Naive B cell (primary cell): ENCODE results near the gene TACC3. TPM values are rescaled to one million over a fixed set of nuclear protein-coding genes. Genes with fewer than 3 reads are reported as not detected.
A peak's percentile ranks its signal among the peaks of the same experiment; 100 is the strongest.

Source experiments
- ATAC-seq, 2 donors: fragments of 150-1000 bp; cut with Tn5 transposase; 2 replicates each; pipeline ENCODE4 v1.10.0; 2021; ENCODE audit warnings: low read depth in 2 of 2, mild to moderate bottlenecking in 2 of 2, moderate library complexity in 2 of 2
- DNase-seq: peaks from one replicate; pipeline ENCODE4 v3.0.0; 2022
- H3K27ac Mint-ChIP-seq, 6 donors: one replicate each; pipeline ENCODE4 v1.8.0; 2020 to 2022; ENCODE audit warnings: mild to moderate bottlenecking in 6 of 6, mixed read lengths in 6 of 6, moderate library complexity in 5 of 6, inconsistent platforms in 2 of 6
- H3K27me3 Mint-ChIP-seq, 3 donors: one replicate each; pipeline ENCODE4 v1.8.0; 2021 to 2022; ENCODE audit warnings: mixed read lengths in 3 of 3, mild to moderate bottlenecking in 1 of 3
- H3K36me3 Mint-ChIP-seq, 2 donors: one replicate each; pipeline ENCODE4 v1.8.0; 2020 to 2022; ENCODE audit warnings: mixed read lengths in 2 of 2, inconsistent platforms in 1 of 2, mild to moderate bottlenecking in 1 of 2
- H3K4me1 Mint-ChIP-seq, 3 donors: one replicate each; pipeline ENCODE4 v1.8.0; 2020 to 2022; ENCODE audit warnings: mixed read lengths in 3 of 3, inconsistent platforms in 1 of 3, mild to moderate bottlenecking in 1 of 3, moderate library complexity in 1 of 3
- H3K4me3 Mint-ChIP-seq, 8 donors: one replicate each; pipeline ENCODE4 v1.8.0; 2020 to 2022; ENCODE audit warnings: mild to moderate bottlenecking in 8 of 8, mixed read lengths in 8 of 8, moderate library complexity in 8 of 8, inconsistent platforms in 2 of 8
- H3K9me3 Mint-ChIP-seq, 7 donors: one replicate each; pipeline ENCODE4 v1.8.0; 2020 to 2022; ENCODE audit warnings: mixed read lengths in 7 of 7, mild to moderate bottlenecking in 5 of 7, inconsistent platforms in 2 of 7, moderate library complexity in 1 of 7
- polyA plus RNA-seq, 6 donors: library from polyadenylated mRNA; unstranded; fragments of 300-500 nt; fragmentation: Illumina TruSeq; gene quantifications; one replicate each; pipeline ENCODE4 v1.2.3, GENCODE V29; 2021; ENCODE audit warnings: low read depth in 6 of 6

Gene TACC3
- 10 to 100 TPM; 15.0 to 21.0 (median 17.2) TPM for polyA plus RNA-seq

GRCh38 chr4:1721003-1721665, at the start of gene TACC3, which contains the start of gene TMEM129:
Gene TACC3 (plus strand): TSS chr4:1721521. CDS start chr4:1723422, 1,901 bp downstream.
Gene TMEM129 (minus strand): TSS chr4:1721323. CDS start chr4:1720837, 486 bp downstream.
- no peaks in the 10 kb centered on the region for H3K27me3 Mint-ChIP-seq
- H3K36me3 Mint-ChIP-seq, result no peaks in the 10 kb centered on the region
- peaks cover 34 to 60% (median 41%) of the 10 kb centered on the region in 3 donors for H3K4me1 Mint-ChIP-seq
- ATAC-seq, result peak; percentile 69 to 79
- H3K27ac Mint-ChIP-seq, result peak within 1 kb of the TSS; percentile 99 to 100 (median 100)
- H3K9me3 Mint-ChIP-seq, result no peaks in the 10 kb centered on the region
- H3K4me3 Mint-ChIP-seq, result peak within 1 kb of the TSS; percentile 82 to 95 (median 90)
- peak; percentile 95 for DNase-seq

- Mint-ChIP-seq H3K9me3 (no peaks in the 10 kb centered on the region), H3K4me1 (no peaks in the 10 kb centered on the region), H3K27ac (no peak overlapping the region), H3K4me3 (no peak overlapping the region), H3K36me3 (no peaks in the 10 kb centered on the region), H3K27me3 (no peaks in the 10 kb centered on the region)
- ATAC-seq (no peak), DNase-seq (no peak)
Observed at GRCh38 chr4:1673671-1674070, 47.6 kb upstream of the TACC3 start.

DNA sequence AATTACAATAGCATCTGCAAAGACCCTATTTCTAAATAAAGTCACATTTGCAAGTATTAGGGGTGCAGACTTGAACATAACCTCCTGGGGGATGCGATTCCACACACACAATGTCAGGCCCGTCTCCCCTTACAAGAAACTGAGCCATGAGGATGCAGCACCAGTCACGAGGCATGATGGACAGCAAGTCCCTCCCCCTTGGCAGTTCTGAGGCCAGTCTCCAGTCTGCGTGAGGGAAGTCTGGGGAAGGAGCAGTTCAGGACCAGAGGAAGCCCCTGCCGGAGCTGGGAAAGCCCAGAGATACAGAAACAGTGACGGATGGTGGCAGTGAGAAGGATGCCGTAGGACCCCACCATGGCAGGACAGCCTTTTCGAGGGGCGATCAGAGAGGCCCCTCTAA, 46.6 kb upstream of the TACC3 start:
- no peaks in the 10 kb centered on the region for H3K4me1 Mint-ChIP-seq
- no peak for ATAC-seq
- no peaks in the 10 kb centered on the region for H3K9me3 Mint-ChIP-seq
- no peak overlapping the region for H3K27ac Mint-ChIP-seq
- no peaks in the 10 kb centered on the region for H3K27me3 Mint-ChIP-seq
- DNase-seq, result no peak
- no peak overlapping the region for H3K4me3 Mint-ChIP-seq
- no peaks in the 10 kb centered on the region for H3K36me3 Mint-ChIP-seq

DNA sequence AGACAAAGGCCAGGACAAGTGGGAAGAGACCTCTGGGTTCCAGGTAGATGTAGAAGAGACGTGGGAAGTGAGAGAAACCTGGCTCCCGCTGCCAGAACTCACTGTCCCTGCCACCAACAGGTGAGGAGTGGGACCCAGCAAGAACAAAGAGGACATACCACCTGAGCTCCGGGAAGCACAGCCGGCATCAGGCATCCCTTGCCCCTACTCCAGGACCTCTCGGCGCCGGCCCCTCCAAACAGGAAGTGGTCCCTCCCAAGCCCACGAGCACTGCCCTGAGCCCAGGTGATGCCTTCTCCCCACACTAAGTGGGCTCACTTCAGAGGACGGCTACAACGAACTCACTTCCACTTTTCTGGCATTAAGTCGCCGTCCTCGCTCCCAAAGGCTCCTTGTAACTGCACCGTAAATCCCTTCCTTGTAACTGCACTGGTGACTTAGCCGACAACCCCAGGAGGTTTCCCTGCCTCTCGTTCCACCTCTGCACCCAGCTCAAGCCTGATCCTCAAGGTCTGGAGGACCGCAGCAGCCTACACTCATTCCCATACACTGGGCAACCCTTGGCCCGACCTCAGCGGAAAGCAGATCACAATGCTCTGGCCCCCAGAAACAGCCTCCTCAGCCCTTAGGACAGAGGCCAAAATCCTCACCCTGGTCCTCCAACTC, 46.1 kb upstream of the TACC3 start:
- Mint-ChIP-seq H3K4me3 (no peak overlapping the region), H3K9me3 (no peaks in the 10 kb centered on the region), H3K27me3 (no peaks in the 10 kb centered on the region), H3K36me3 (no peaks in the 10 kb centered on the region), H3K4me1 (no peaks in the 10 kb centered on the region), H3K27ac (peak overlapping the region in 1 of 6 donors; percentile 25)
- DNase-seq, result no peak
- no peak for ATAC-seq

DNA sequence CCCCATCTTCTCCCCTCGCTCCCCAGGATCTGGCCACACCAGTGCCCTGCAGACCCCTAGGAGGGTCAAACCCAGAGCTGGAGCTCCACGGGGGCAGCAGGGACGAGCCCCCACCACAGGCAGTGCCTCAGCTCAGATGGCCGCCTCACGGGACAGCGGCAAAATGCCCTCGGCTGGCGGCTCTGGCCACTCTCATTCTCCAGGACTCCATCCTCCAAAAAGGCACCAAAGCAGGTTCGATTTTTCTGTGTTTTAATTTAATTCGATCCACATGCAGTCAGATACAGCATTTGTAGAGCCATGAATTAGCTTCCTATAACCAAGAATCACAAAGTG, 45.6 kb upstream of the TACC3 start:
- no peaks in the 10 kb centered on the region for H3K9me3 Mint-ChIP-seq
- ATAC-seq (no peak), DNase-seq (no peak)
- no peak overlapping the region for H3K27ac Mint-ChIP-seq
- no peaks in the 10 kb centered on the region for H3K4me1 Mint-ChIP-seq
- no peak overlapping the region for H3K4me3 Mint-ChIP-seq
- no peaks in the 10 kb centered on the region for H3K36me3 Mint-ChIP-seq
- no peaks in the 10 kb centered on the region for H3K27me3 Mint-ChIP-seq

DNA sequence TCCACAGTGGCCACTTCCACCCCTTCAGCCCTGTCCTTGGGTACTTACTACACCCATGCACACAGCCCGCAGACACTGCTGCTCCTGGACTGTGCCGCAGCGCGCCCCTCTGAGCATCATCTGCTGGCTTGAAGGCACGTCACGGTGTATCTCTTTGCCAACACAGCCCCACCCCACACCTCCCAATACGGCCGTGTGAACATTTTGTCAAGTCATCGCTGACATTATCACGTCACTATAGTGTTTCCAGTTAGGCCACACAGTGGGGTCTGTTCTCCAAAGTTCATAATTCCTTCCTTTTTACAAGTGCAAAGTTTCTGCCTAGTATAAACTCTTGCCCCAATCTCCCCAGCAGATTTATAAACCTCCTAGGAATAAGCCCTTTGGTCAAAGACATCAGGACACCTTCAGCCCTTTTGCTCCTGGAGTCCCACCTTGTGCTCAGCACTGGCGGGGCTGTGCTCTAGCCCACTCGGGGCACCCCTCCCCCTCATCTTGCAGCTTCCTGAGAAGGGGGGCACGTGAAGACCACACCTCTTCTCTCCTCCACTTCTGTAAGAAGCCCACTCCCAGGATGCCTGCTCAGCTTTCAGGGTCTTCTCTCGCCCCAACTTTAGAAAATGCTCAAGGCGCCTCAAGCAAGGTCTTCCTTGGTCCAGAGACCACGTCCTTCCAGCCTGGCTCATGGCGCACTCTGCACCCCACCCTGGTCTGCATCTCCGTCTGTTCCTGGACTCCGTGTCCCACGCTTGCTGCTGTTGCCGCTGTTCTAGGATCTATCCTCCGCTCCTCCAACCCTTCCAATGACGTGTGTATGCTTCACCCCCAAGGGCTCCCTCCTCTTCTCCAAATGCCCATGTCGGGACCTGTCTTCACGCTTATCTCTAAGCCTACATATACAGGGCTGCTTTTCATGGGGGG, 44.5 kb upstream of the TACC3 start:
- no peaks in the 10 kb centered on the region for H3K4me1 Mint-ChIP-seq
- no peaks in the 10 kb centered on the region for H3K9me3 Mint-ChIP-seq
- H3K36me3 Mint-ChIP-seq, result no peaks in the 10 kb centered on the region
- peak overlapping the region in 1 of 8 donors; percentile 22 for H3K4me3 Mint-ChIP-seq
- DNase-seq (no peak), ATAC-seq (no peak)
- H3K27me3 Mint-ChIP-seq, result no peaks in the 10 kb centered on the region
- H3K27ac Mint-ChIP-seq, result no peak overlapping the region

DNA sequence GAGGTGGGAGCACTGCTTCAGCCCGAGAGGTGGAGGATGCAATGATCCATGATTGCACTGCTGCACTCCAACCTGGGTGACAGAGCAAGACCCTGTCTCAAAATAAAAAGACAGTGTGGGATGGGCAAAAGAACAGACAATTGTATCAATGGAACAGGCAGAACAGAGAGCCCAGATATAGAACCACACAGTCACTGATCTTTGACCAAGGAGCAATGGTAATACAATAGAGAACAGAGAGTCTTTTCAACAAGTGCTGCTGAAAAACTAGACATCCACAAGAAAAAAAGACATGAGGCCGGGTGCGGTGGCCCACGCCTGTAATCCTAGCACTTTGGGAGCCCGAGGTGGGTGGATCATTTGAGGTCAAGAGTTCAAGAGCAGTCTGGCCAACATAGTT, 43.1 kb upstream of the TACC3 start:
- Mint-ChIP-seq H3K36me3 (no peaks in the 10 kb centered on the region), H3K4me3 (no peak overlapping the region), H3K27ac (peak overlapping the region in 1 of 6 donors; percentile 39), H3K4me1 (peaks cover 6 to 8% (median 7%) of the 10 kb centered on the region in 3 donors), H3K27me3 (no peaks in the 10 kb centered on the region), H3K9me3 (no peaks in the 10 kb centered on the region)
- DNase-seq (no peak), ATAC-seq (no peak)

DNA sequence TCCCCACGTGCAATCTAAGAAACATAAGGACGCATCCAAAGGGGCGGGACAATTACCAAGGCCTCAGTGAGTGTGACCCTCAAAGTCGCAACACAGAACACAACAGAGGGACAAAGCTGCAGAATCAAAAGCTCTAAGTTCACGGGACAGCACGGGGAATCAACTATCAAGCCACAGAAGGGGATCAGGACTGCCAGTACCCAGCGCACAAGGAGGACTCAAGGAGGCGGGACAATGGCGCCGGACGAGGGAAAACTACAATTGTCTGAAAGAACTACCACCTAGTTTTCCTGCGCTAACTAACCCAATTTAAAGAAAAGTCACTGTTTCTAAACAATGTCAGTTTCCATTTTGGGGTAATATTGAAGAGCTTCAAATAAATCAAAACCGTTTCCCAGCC, 38.5 kb upstream of the TACC3 start:
- ATAC-seq (no peak), DNase-seq (no peak)
- no peaks in the 10 kb centered on the region for H3K36me3 Mint-ChIP-seq
- H3K9me3 Mint-ChIP-seq, result no peaks in the 10 kb centered on the region
- H3K27ac Mint-ChIP-seq, result peak overlapping the region; percentile 74 to 96 (median 92)
- H3K4me3 Mint-ChIP-seq, result peak overlapping the region; percentile 83 to 95 (median 93)
- no peaks in the 10 kb centered on the region for H3K27me3 Mint-ChIP-seq
- H3K4me1 Mint-ChIP-seq, result peaks cover 10 to 11% (median 11%) of the 10 kb centered on the region in 3 donors

GRCh38 chr4:1683261-1683735, 38.0 kb upstream of the TACC3 start:
- H3K36me3 Mint-ChIP-seq, result no peaks in the 10 kb centered on the region
- DNase-seq (no peak), ATAC-seq (no peak)
- no peaks in the 10 kb centered on the region for H3K9me3 Mint-ChIP-seq
- H3K4me1 Mint-ChIP-seq, result peaks cover 10 to 11% (median 11%) of the 10 kb centered on the region in 3 donors
- H3K4me3 Mint-ChIP-seq, result peak overlapping the region; percentile 83 to 95 (median 93)
- peak overlapping the region; percentile 74 to 96 (median 92) for H3K27ac Mint-ChIP-seq
- no peaks in the 10 kb centered on the region for H3K27me3 Mint-ChIP-seq

DNA sequence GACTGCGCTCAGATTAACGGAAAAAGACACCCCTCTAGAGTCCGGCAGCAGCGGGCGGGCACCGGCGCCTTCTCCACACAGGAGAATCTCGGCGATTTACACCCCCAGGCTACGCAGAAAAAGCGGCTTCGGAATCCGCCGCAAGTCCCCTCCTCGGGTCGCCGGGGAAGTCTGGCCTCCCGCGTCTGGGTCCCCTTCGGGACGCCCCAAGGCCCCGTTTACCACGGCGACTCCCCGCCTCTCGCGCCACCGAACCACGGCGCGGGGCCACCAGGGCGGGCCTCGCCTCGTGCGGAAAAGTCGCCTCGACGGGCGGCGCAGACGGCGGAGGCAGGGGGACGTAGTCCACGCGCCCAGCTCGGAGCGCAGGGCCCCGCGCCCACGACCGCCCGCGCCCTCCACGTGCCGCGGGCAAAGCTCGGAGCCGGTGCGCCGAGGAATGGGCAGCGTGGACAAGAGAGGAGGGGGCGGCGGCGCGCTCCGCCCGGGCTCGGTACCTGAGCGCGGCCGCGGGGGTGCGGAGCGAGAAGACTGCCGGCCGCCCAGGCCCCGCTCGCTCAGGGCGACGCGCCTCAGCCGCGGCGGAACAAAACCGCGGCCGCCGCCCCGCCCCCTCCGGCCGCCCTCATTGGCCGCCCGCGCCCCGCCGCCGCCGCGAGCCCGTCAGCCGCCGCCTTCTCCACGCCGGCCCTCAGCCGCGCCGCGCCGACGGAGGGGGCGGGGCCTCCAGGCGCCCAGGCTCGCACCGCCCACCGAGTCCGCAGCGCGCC, 37.4 kb upstream of the TACC3 start, which contains the start of gene FAM53A:
Gene FAM53A, minus strand, starts transcription at position 578 of the 770 bp plus-strand sequence. CDS start 15,572 bp downstream, outside the sequence.
- peak within 1 kb of the TSS; percentile 74 to 96 (median 92) for H3K27ac Mint-ChIP-seq
- ATAC-seq (peak; percentile 87 to 91), DNase-seq (peak; percentile 95)
- no peaks in the 10 kb centered on the region for H3K27me3 Mint-ChIP-seq
- peaks cover 10 to 11% (median 11%) of the 10 kb centered on the region in 3 donors for H3K4me1 Mint-ChIP-seq
- H3K36me3 Mint-ChIP-seq, result no peaks in the 10 kb centered on the region
- H3K9me3 Mint-ChIP-seq, result no peaks in the 10 kb centered on the region
- peak within 1 kb of the TSS; percentile 83 to 95 (median 93) for H3K4me3 Mint-ChIP-seq

- Mint-ChIP-seq H3K36me3 (no peaks in the 10 kb centered on the region), H3K4me3 (peak overlapping the region; percentile 12 to 83 (median 52)), H3K27ac (no peak overlapping the region), H3K4me1 (peaks cover 10 to 11% (median 11%) of the 10 kb centered on the region in 3 donors), H3K27me3 (no peaks in the 10 kb centered on the region), H3K9me3 (no peaks in the 10 kb centered on the region)
- DNase-seq (no peak), ATAC-seq (peak; percentile 7 to 10)
Observed at GRCh38 chr4:1684506-1685234, 36.7 kb upstream of the TACC3 start.
